ENCODE measurements around the gene DMRTC2. TPM values are rescaled to one million over a fixed set of nuclear protein-coding genes. Genes with fewer than 3 reads are reported as not detected.

Gene DMRTC2
- total and polyA plus RNA-seq, 8 donors: not detected

Small RNA genes lying within 50 kb of the gene (microRNA-seq; reads per million reads assigned to microRNA genes)
- gene MIR6797: 0 to 0.29 reads per million in 2 donors

Other genes with a start within 250 kb of the DMRTC2 start
- gene CEACAM4, start 218.0 kb upstream of the DMRTC2 start, total RNA-seq: 1 to 10 TPM in 2 of 6 donors, under 1 TPM in 4; 0.46 to 1.1 (median 0.54) TPM
- 1 to 10 TPM in 1 of 2 donors, under 1 TPM in 1; 0.30 to 1.1 TPM for gene CEACAM4, start 218.0 kb upstream of the DMRTC2 start, polyA plus RNA-seq
- 1 to 10 TPM; 1.5 to 6.4 (median 2.6) TPM for gene CEACAM7, start 156.8 kb upstream of the DMRTC2 start, total RNA-seq
- 1 to 10 TPM; 1.2 to 3.8 TPM for gene CEACAM7, start 156.8 kb upstream of the DMRTC2 start, polyA plus RNA-seq
- 1 to 10 TPM in 1 of 6 donors, under 1 TPM in 2, not detected in 3; 0.12 to 5.8 (median 0.32) TPM for gene CEACAM5, start 136.4 kb upstream of the DMRTC2 start, total RNA-seq
- under 1 TPM; 0.02 to 0.30 TPM for gene CEACAM5, start 136.4 kb upstream of the DMRTC2 start, polyA plus RNA-seq
- gene CEACAM6, start 89.5 kb upstream of the DMRTC2 start, total RNA-seq: 1 to 10 TPM; 3.6 to 9.0 (median 8.0) TPM
- 1 to 10 TPM in 1 of 2 donors, under 1 TPM in 1; 0.68 to 1.7 TPM for gene CEACAM6, start 89.5 kb upstream of the DMRTC2 start, polyA plus RNA-seq
- gene CEACAM3, start 48.5 kb upstream of the DMRTC2 start, total RNA-seq: under 1 TPM in 2 of 6 donors, not detected in 4; 0.41 to 0.61 TPM
- gene CEACAM3, start 48.5 kb upstream of the DMRTC2 start, polyA plus RNA-seq: not detected
- not detected for gene LYPD4, start 359 bp upstream of the DMRTC2 start, total RNA-seq
- not detected for gene LYPD4, start 359 bp upstream of the DMRTC2 start, polyA plus RNA-seq
- gene RPS19, start 15.2 kb downstream of the DMRTC2 start, total RNA-seq: 1,000 to 10,000 TPM in 5 of 6 donors, 100 to 1,000 TPM in 1; 939 to 1,697 (median 1,289) TPM
- gene RPS19, start 15.2 kb downstream of the DMRTC2 start, polyA plus RNA-seq: 1,000 to 10,000 TPM; 1,099 to 2,267 TPM
- gene CD79A, start 32.2 kb downstream of the DMRTC2 start, total RNA-seq: under 1 TPM in 5 of 6 donors, not detected in 1; 0.16 to 1.00 (median 0.31) TPM
- gene CD79A, start 32.2 kb downstream of the DMRTC2 start, polyA plus RNA-seq: under 1 TPM; 0.11 to 0.23 TPM
- gene ARHGEF1, start 38.1 kb downstream of the DMRTC2 start, total RNA-seq: 10 to 100 TPM; 26.3 to 65.6 (median 37.0) TPM
- gene ARHGEF1, start 38.1 kb downstream of the DMRTC2 start, polyA plus RNA-seq: 100 to 1,000 TPM; 139 to 179 TPM
- under 1 TPM in 5 of 6 donors, not detected in 1; 0.06 to 0.37 (median 0.14) TPM for gene ERFL, start 83.4 kb downstream of the DMRTC2 start, total RNA-seq
- gene ERFL, start 83.4 kb downstream of the DMRTC2 start, polyA plus RNA-seq: under 1 TPM; 0.33 to 0.34 TPM
- 10 to 100 TPM; 49.8 to 79.4 (median 66.8) TPM for gene RABAC1, start 114.3 kb downstream of the DMRTC2 start, total RNA-seq
- 100 to 1,000 TPM; 117 to 134 TPM for gene RABAC1, start 114.3 kb downstream of the DMRTC2 start, polyA plus RNA-seq
- gene ATP1A3, start 149.2 kb downstream of the DMRTC2 start, total RNA-seq: under 1 TPM; 0.09 to 0.44 (median 0.32) TPM
- 1 to 10 TPM in 1 of 2 donors, under 1 TPM in 1; 0.30 to 1.2 TPM for gene ATP1A3, start 149.2 kb downstream of the DMRTC2 start, polyA plus RNA-seq
- 1 to 10 TPM; 1.9 to 3.6 (median 3.1) TPM for gene GRIK5, start 225.2 kb downstream of the DMRTC2 start, total RNA-seq
- 10 to 100 TPM in 1 of 2 donors, 1 to 10 TPM in 1; 4.8 to 10.5 TPM for gene GRIK5, start 225.2 kb downstream of the DMRTC2 start, polyA plus RNA-seq
- gene ZNF574, start 231.1 kb downstream of the DMRTC2 start, total RNA-seq: 1 to 10 TPM; 3.9 to 8.5 (median 5.8) TPM
- gene ZNF574, start 231.1 kb downstream of the DMRTC2 start, polyA plus RNA-seq: 1 to 10 TPM; 4.9 to 6.2 TPM

Data from pancreas (tissue), 8 donors.